B cell (primary cell): ENCODE results near the gene PLEKHM2. TPM values are rescaled to one million over a fixed set of nuclear protein-coding genes. Genes with fewer than 3 reads are reported as not detected.

Source experiments
- ATAC-seq: fragments of 200-7000 bp; cut with Tn5 transposase; one replicate; pipeline ENCODE4 v1.10.0; 2021; ENCODE audit warnings: low read depth, mild to moderate bottlenecking, moderate number of reproducible peaks, moderate library complexity
- CTCF ChIA-PET: fragments of 350-600 bp; sonication (Branson Sonifier 250); formaldehyde crosslinking; loops from one replicate; lab custom pipeline; 2021; ENCODE audit warnings: antibody characterized with exemption, inconsistent platforms; lab: Charles Lee
- POLR2A ChIA-PET: fragments of 350-600 bp; sonication (Branson Sonifier 250); formaldehyde crosslinking; loops from one replicate; lab custom pipeline; 2021; ENCODE audit warnings: antibody characterized with exemption; lab: Charles Lee
- DNase-seq: peaks from one replicate; pipeline ENCODE4 v3.0.0; 2013
- H2AFZ ChIP-seq: 2 replicates; pipeline ENCODE4 v1.6.1; 2012; ENCODE audit warnings: mild to moderate bottlenecking, low read depth, low read length; ENCODE audit not compliant: insufficient read depth, poor library complexity, severe bottlenecking
- H3K27ac ChIP-seq, 2 donors: 1 replicate in 1 of 2; 2 replicates in 1 of 2; pipeline ENCODE4 v1.5.1; 2012 to 2013; ENCODE audit warnings: low read length in 2 of 2, mild to moderate bottlenecking in 2 of 2, moderate library complexity in 1 of 2
- H3K27me3 ChIP-seq, 4 experiments: fragments of 200-600 bp in 1 of 4; sonication (generic) in 1 of 4; replicated peaks in 1 of 4; 1 replicate in 2 of 4; 2 replicates in 2 of 4; pipeline versions ENCODE4 v1.6.1 to v1.7.0; 2013 to 2016; ENCODE audit warnings: low read length in 3 of 4, mild to moderate bottlenecking in 2 of 4, mixed read lengths in 1 of 4, moderate library complexity in 1 of 4; ENCODE audit not compliant: insufficient read depth in 4 of 4, control insufficient read depth in 3 of 4; ENCODE audit errors: control extremely low read depth in 1 of 4
- H3K36me3 ChIP-seq, 2 experiments: replicated peaks in 1 of 2; 1 replicate in 1 of 2; 2 replicates in 1 of 2; pipeline versions ENCODE4 v1.6.1 to v1.7.1; 2013; ENCODE audit warnings: low read length in 1 of 2; ENCODE audit not compliant: insufficient read depth in 2 of 2, control insufficient read depth in 1 of 2; ENCODE audit errors: control extremely low read depth in 1 of 2, extremely low read depth in 1 of 2
- H3K4me1 ChIP-seq, 2 donors: fragments of 200-600 bp in 1 of 2; sonication (generic) in 1 of 2; 1 replicate in 1 of 2; 2 replicates in 1 of 2; pipeline versions ENCODE4 v1.5.1 to v1.6.1; 2013 to 2017; ENCODE audit warnings: low read length in 2 of 2; ENCODE audit not compliant: control insufficient read depth in 2 of 2, insufficient read depth in 2 of 2
- H3K4me2 ChIP-seq: replicated peaks from 2 replicates; pipeline ENCODE3; 2012; ENCODE audit warnings: mild to moderate bottlenecking, low read depth, low read length; ENCODE audit not compliant: poor library complexity, severe bottlenecking
- H3K4me3 ChIP-seq, 5 experiments: fragments of 200-600 bp in 1 of 5; sonication (generic) in 1 of 5; 1 replicate in 3 of 5; 2 replicates in 2 of 5; pipeline versions ENCODE4 v1.5.1 to v1.7.0; 2011 to 2016; ENCODE audit warnings: low read length in 4 of 5, mild to moderate bottlenecking in 4 of 5, low read depth in 2 of 5, control low read depth in 1 of 5, moderate library complexity in 1 of 5; ENCODE audit not compliant: insufficient read depth in 1 of 5; ENCODE audit errors: control extremely low read depth in 1 of 5, extremely low read depth in 1 of 5
- H3K79me2 ChIP-seq: fragments of 200-600 bp; sonication (generic); one replicate; pipeline ENCODE4 v1.6.0; 2016; ENCODE audit warnings: low read length; ENCODE audit not compliant: control insufficient read depth, insufficient read depth
- H3K9ac ChIP-seq: fragments of 200-600 bp; sonication (generic); 2 replicates; pipeline ENCODE4 v1.6.1; 2017; ENCODE audit warnings: mild to moderate bottlenecking, low read length, moderate library complexity
- H3K9me3 ChIP-seq, 3 donors: one replicate each; pipeline versions ENCODE4 v1.6.1 to v1.7.1; 2013; ENCODE audit warnings: low read length in 2 of 3; ENCODE audit not compliant: control insufficient read depth in 2 of 3, insufficient read depth in 1 of 3; ENCODE audit errors: control extremely low read depth in 1 of 3
- H4K20me1 ChIP-seq: 2 replicates; pipeline ENCODE4 v1.6.0; 2012; ENCODE audit warnings: mild to moderate bottlenecking, low read length; ENCODE audit not compliant: insufficient read depth, control insufficient read depth, poor library complexity, severe bottlenecking
- H3K27ac Mint-ChIP-seq: one replicate; pipeline ENCODE4 v1.8.0; 2021; ENCODE audit warnings: mixed read lengths
- H3K27me3 Mint-ChIP-seq: one replicate; pipeline ENCODE4 v1.8.0; 2021; ENCODE audit warnings: mixed read lengths
- H3K4me1 Mint-ChIP-seq: one replicate; pipeline ENCODE4 v1.8.0; 2021; ENCODE audit warnings: mixed read lengths
- H3K4me3 Mint-ChIP-seq: one replicate; pipeline ENCODE4 v1.8.0; 2021; ENCODE audit warnings: mixed read lengths
- H3K9me3 Mint-ChIP-seq: one replicate; pipeline ENCODE4 v1.8.0; 2022; ENCODE audit warnings: mixed read lengths; ENCODE audit not compliant: insufficient read depth
- CTCF ChIP-seq: fragments of 200-600 bp; IDR thresholded peaks from one replicate; pipeline ENCODE4 v1.8.0; 2022; ENCODE audit warnings: antibody characterized with exemption, mild to moderate bottlenecking
- EZH2 ChIP-seq: IDR thresholded peaks from 2 replicates; pipeline ENCODE4 v1.6.1; 2012; ENCODE audit warnings: borderline replicate concordance, low read depth, mild to moderate bottlenecking, moderate library complexity, low read length; ENCODE audit not compliant: insufficient read depth, poor library complexity, severe bottlenecking
- WGBS: methylation state at CpG from one replicate; pipeline ENCODE4 v1.1.5; 2013; ENCODE audit warnings: missing lambda C conversion rate; ENCODE audit not compliant: insufficient coverage; 5-methylcytosine and 5-hydroxymethylcytosine counted together
- intact Hi-C: fragments of 100-400 bp; cut with micrococcal nuclease; formaldehyde crosslinking; loops from one replicate; pipeline ENCODE4 v1.10.0; 2022
- polyA plus RNA-seq: library from polyadenylated mRNA; depleted of rRNA; stranded (reverse); fragments of >200 nt; gene quantifications from 2 replicates; pipeline ENCODE4 v1.2.3, GENCODE V29; 2012
- total RNA-seq, 2 donors: library from RNA; stranded (reverse); fragments of 120-200 nt in 1 of 2; gene quantifications; 1 replicate in 1 of 2; 2 replicates in 1 of 2; pipeline versions ENCODE4 v1.2.3 to v1.2.4, GENCODE V29; 2013 to 2022

PLEKHM2 gene
- total and polyA plus RNA-seq, 2 donors (not counting 1 experiment from before 2014, with no cell fraction given), result 99.7 to 120 TPM

- ATAC-seq (no peak), DNase-seq (no peak)
- Histone ChIP-seq H3K4me3 (no peak overlapping the region), H3K9ac (no peak overlapping the region), H3K79me2 (peaks cover 97% of the 10 kb centered on the region), H3K27ac (peak overlapping the region in 1 of 2 donors; percentile 48), H4K20me1 (peaks cover 40% of the 10 kb centered on the region), H3K27me3 (no peaks in the 10 kb centered on the region), H3K4me1 (peaks cover 19 to 27% of the 10 kb centered on the region in 2 donors), H3K4me2 (no peak overlapping the region), H2AFZ (no peak overlapping the region), H3K9me3 (no peaks in the 10 kb centered on the region), H3K36me3 (peaks cover 2 to 3% of the 10 kb centered on the region in 2 experiments)
- Mint-ChIP-seq H3K27ac (peak overlapping the region; percentile 79), H3K9me3 (no peaks in the 10 kb centered on the region), H3K4me3 (no peak overlapping the region), H3K27me3 (no peaks in the 10 kb centered on the region), H3K4me1 (peaks cover 63% of the 10 kb centered on the region)
- no peak for TF ChIP-seq EZH2
- no peak for TF ChIP-seq CTCF
- ChIA-PET POLR2A (no interaction called here), CTCF (interaction anchor here (0.6 kb wide), 1 partner anchor 11 kb away, joined by 3 read pairs; no protein-coding TSS in a partner anchor)
- intact Hi-C loops, result loop anchor here (10.0 kb wide), 1 partner anchor 153 kb away; the partner anchor contains the start of gene SPEN
- WGBS, result 97% methylated on average over 8 of the region's 11 CpGs
These were observed 7.4 kb downstream of the PLEKHM2 start for GRCh38 chr1:15691434-15692032.

- Histone ChIP-seq H3K4me2 (no peak overlapping the region), H3K27me3 (no peaks in the 10 kb centered on the region), H3K9me3 (no peaks in the 10 kb centered on the region), H3K79me2 (peaks cover 90% of the 10 kb centered on the region), H3K27ac (peak overlapping the region in 1 of 2 donors; percentile 48), H3K4me1 (peaks cover 22 to 34% of the 10 kb centered on the region in 2 donors), H3K4me3 (no peak overlapping the region), H2AFZ (no peak overlapping the region), H3K9ac (no peak overlapping the region), H4K20me1 (peaks cover 40% of the 10 kb centered on the region), H3K36me3 (peaks cover 2 to 3% of the 10 kb centered on the region in 2 experiments)
- Mint-ChIP-seq H3K27ac (peak overlapping the region; percentile 79), H3K4me3 (no peak overlapping the region), H3K4me1 (peaks cover 66% of the 10 kb centered on the region), H3K27me3 (no peaks in the 10 kb centered on the region), H3K9me3 (no peaks in the 10 kb centered on the region)
- ChIA-PET CTCF (no interaction called here), POLR2A (no interaction called here)
- DNase-seq (no peak), ATAC-seq (no peak)
- intact Hi-C loops, result loop anchor here (10.0 kb wide), 1 partner anchor 153 kb away; the partner anchor contains the start of gene SPEN
- TF ChIP-seq CTCF (no peak), EZH2 (no peak)
- 80% methylated on average over 1 of the region's 5 CpGs for WGBS
These were observed 8.1 kb downstream of the PLEKHM2 start for GRCh38 chr1:15692121-15692682.
